PC-3 (cell line): Measurements from ENCODE around the gene ASXL2. TPM values are rescaled to one million over a fixed set of nuclear protein-coding genes. Genes with fewer than 3 reads are reported as not detected.

ENCODE experiments used
- ATAC-seq: fragments of 200-7000 bp; cut with Tn5 transposase; 2 replicates; pipeline ENCODE4 v1.9.1; 2020; ENCODE audit warnings: mild to moderate bottlenecking, moderate library complexity
- BruUV-seq: library from RNA; stranded (reverse); fragments of 400-500 nt; replicated peaks from 2 replicates; lab custom pipeline; 2021; lab: Mats Ljungman, UMichigan
- CTCF ChIA-PET: fragments of 300-600 bp; sonication (Branson Sonifier 250); formaldehyde crosslinking; loops from one replicate; lab custom pipeline; 2022; ENCODE audit warnings: antibody characterized with exemption; lab: Charles Lee
- POLR2A ChIA-PET: fragments of 300-600 bp; sonication (Branson Sonifier 250); formaldehyde crosslinking; loops from one replicate; lab custom pipeline; 2022; ENCODE audit warnings: antibody characterized with exemption; ENCODE audit not compliant: unreplicated experiment; lab: Charles Lee
- DNase-seq: peaks from one replicate; pipeline ENCODE4 v3.0.0-alpha.2; 2015
- H2AFZ ChIP-seq: fragments of 300-600 bp; sonication (generic); 2 replicates; pipeline ENCODE4 v1.6.0; 2016; ENCODE audit warnings: antibody characterized with exemption, low read length
- H3F3A ChIP-seq: fragments of 300-600 bp; sonication (generic); one replicate; pipeline ENCODE4 v1.6.0; 2017; ENCODE audit warnings: antibody characterized with exemption, low read length, control low read depth, mild to moderate bottlenecking; ENCODE audit not compliant: unreplicated experiment
- H3K27ac ChIP-seq: fragments of 300-600 bp; sonication (generic); 2 replicates; pipeline ENCODE4 v1.5.1; 2016; ENCODE audit warnings: mild to moderate bottlenecking, low read length
- H3K27me3 ChIP-seq: fragments of 300-600 bp; sonication (generic); 2 replicates; pipeline ENCODE4 v1.6.1; 2016; ENCODE audit warnings: low read length, mixed read lengths
- H3K36me3 ChIP-seq: fragments of 300-600 bp; sonication (generic); 2 replicates; pipeline ENCODE4 v1.6.1; 2016; ENCODE audit warnings: low read depth, mixed run types, low read length, mixed read lengths
- H3K4me1 ChIP-seq: fragments of 300-600 bp; sonication (generic); 2 replicates; pipeline ENCODE4 v1.5.1; 2016; ENCODE audit warnings: low read length; ENCODE audit not compliant: insufficient read depth
- H3K4me2 ChIP-seq: fragments of 300-600 bp; sonication (generic); 2 replicates; pipeline ENCODE4 v1.6.0; 2016; ENCODE audit warnings: low read length
- H3K4me3 ChIP-seq: fragments of 300-600 bp; sonication (generic); 2 replicates; pipeline ENCODE4 v1.5.1; 2016; ENCODE audit warnings: mild to moderate bottlenecking, low read length, mixed read lengths
- H3K79me2 ChIP-seq: fragments of 300-600 bp; sonication (generic); 2 replicates; pipeline ENCODE4 v1.6.1; 2017; ENCODE audit warnings: low read length, mixed read lengths
- H3K9ac ChIP-seq: fragments of 300-600 bp; sonication (generic); 2 replicates; pipeline ENCODE4 v1.6.0; 2016; ENCODE audit warnings: mild to moderate bottlenecking, low read length
- H3K9me2 ChIP-seq: fragments of 300-600 bp; sonication (generic); replicated peaks from 2 replicates; pipeline ENCODE4 v1.6.1; 2016; ENCODE audit warnings: mixed run types, low read length, mixed read lengths
- H3K9me3 ChIP-seq: fragments of 300-600 bp; sonication (generic); 2 replicates; pipeline ENCODE4 v1.6.1; 2016; ENCODE audit warnings: low read length, mixed read lengths
- H4K20me1 ChIP-seq: fragments of 300-600 bp; sonication (generic); 2 replicates; pipeline ENCODE4 v1.6.1; 2016; ENCODE audit warnings: low read length, mixed read lengths
- EZH2 ChIP-seq: fragments of 300-600 bp; sonication (generic); IDR thresholded peaks from one replicate; pipeline ENCODE4 v1.6.1; 2017; ENCODE audit warnings: antibody characterized with exemption, mild to moderate bottlenecking, low read length; ENCODE audit not compliant: unreplicated experiment
- EZH2phosphoT487 ChIP-seq: fragments of 300-600 bp; sonication (generic); IDR thresholded peaks from 2 replicates; pipeline ENCODE4 v1.6.1; 2018; ENCODE audit warnings: mild to moderate bottlenecking, antibody characterized with exemption, low read length, borderline replicate concordance
- intact Hi-C: fragments of 100-400 bp; cut with micrococcal nuclease; formaldehyde crosslinking; loops from 2 replicates; pipeline ENCODE4 v1.9.0; 2023
- total RNA-seq: library from RNA; depleted of rRNA; stranded (reverse); fragments of >200 nt; gene quantifications from 2 replicates; pipeline ENCODE4 v1.2.3, GENCODE V29; 2014
- TF ChIP-seq, protein P1 (sequence below): fragments of 300-600 bp; sonication (generic); conservative IDR thresholded peaks from 2 replicates; pipeline ENCODE4 v1.5.1; 2017; ENCODE audit warnings: antibody characterized with exemption, low read depth, mild to moderate bottlenecking, low read length

Gene ASXL2
- total RNA-seq, 1 experiment from 2014 or later, result 11.5 TPM

DNA sequence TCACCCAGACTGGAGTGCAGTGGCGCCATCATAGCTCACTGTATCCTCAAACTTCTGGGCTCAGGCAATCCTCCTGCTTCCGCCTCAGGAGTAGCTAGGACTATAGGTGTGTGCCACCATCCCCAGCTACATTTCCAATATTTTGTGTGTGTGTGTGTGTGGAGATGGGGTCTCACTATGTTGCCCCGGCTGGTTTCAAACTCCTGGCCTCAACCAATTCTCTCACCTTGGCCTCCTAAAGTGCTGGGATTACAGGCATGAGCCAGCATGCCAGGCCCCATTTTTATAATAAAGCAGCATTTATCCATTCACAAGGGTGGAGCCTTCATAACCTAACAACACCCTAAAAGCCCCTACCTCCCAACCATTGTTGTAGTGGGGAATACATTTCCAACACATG is 152.4 kb downstream of the ASXL2 start:
- no peak overlapping the region for H2AFZ ChIP-seq
- H3K9me3 ChIP-seq, result no peaks in the 10 kb centered on the region
- DNase-seq (no peak), ATAC-seq (no peak)
- H3K9ac ChIP-seq, result no peak overlapping the region
- TF ChIP-seq EZH2, result no peak
- TF ChIP-seq, protein P1, sequence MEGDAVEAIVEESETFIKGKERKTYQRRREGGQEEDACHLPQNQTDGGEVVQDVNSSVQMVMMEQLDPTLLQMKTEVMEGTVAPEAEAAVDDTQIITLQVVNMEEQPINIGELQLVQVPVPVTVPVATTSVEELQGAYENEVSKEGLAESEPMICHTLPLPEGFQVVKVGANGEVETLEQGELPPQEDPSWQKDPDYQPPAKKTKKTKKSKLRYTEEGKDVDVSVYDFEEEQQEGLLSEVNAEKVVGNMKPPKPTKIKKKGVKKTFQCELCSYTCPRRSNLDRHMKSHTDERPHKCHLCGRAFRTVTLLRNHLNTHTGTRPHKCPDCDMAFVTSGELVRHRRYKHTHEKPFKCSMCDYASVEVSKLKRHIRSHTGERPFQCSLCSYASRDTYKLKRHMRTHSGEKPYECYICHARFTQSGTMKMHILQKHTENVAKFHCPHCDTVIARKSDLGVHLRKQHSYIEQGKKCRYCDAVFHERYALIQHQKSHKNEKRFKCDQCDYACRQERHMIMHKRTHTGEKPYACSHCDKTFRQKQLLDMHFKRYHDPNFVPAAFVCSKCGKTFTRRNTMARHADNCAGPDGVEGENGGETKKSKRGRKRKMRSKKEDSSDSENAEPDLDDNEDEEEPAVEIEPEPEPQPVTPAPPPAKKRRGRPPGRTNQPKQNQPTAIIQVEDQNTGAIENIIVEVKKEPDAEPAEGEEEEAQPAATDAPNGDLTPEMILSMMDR, result no peak
- no peak for TF ChIP-seq EZH2phosphoT487
- intact Hi-C loops, result no loop called here
- H3K79me2 ChIP-seq, result no peaks in the 10 kb centered on the region
- H3K27me3 ChIP-seq, result no peaks in the 10 kb centered on the region
- no peaks in the 10 kb centered on the region for H3K4me1 ChIP-seq
- ChIA-PET CTCF (no interaction called here), POLR2A (no interaction called here)
- no peak overlapping the region for H3K4me2 ChIP-seq
- no peaks in the 10 kb centered on the region for H4K20me1 ChIP-seq
- no TSS peak for BruUV-seq
- no peaks in the 10 kb centered on the region for H3K36me3 ChIP-seq
- no peaks in the 10 kb centered on the region for H3K9me2 ChIP-seq
- H3K27ac ChIP-seq, result no peak overlapping the region
- H3K4me3 ChIP-seq, result no peak overlapping the region
- H3F3A ChIP-seq, result no peaks in the 10 kb centered on the region

DNA sequence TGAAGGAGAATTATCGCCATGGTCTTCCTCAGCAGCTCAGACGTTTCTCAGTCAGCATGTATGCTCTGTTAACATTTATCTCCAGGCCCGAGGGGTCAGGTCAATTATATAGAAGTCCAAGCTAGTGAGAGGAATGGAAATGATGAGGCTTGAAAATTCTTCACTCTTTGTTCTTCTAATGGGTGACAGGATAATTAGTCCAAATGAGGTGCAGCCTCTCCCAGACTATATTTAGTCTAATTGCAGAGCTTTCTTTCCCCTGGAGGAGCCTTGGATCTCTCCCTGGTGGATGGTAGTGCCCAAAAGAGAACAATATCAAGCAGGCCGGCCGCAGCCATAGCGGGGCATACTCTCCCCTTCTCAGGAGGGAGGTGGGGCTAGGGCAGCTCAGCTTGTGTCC is 153.5 kb downstream of the ASXL2 start:
- H2AFZ ChIP-seq, result no peak overlapping the region
- no peak overlapping the region for H3K4me3 ChIP-seq
- H3K4me2 ChIP-seq, result no peak overlapping the region
- H3K79me2 ChIP-seq, result no peaks in the 10 kb centered on the region
- H3K27me3 ChIP-seq, result no peaks in the 10 kb centered on the region
- DNase-seq, result no peak
- no peaks in the 10 kb centered on the region for H3F3A ChIP-seq
- H3K36me3 ChIP-seq, result no peaks in the 10 kb centered on the region
- TF ChIP-seq EZH2phosphoT487 (no peak), EZH2 (no peak)
- TF ChIP-seq, protein P1, result no peak
- no TSS peak for BruUV-seq
- H3K4me1 ChIP-seq, result no peaks in the 10 kb centered on the region; the same call in 1 of the 2 replicates
- H3K9ac ChIP-seq, result no peak overlapping the region
- intact Hi-C loops, result no loop called here
- no peak for ATAC-seq
- H3K9me2 ChIP-seq, result no peaks in the 10 kb centered on the region
- no peaks in the 10 kb centered on the region for H4K20me1 ChIP-seq
- no peaks in the 10 kb centered on the region for H3K9me3 ChIP-seq
- POLR2A ChIA-PET, result no interaction called here
- CTCF ChIA-PET, result no interaction called here
- no peak overlapping the region for H3K27ac ChIP-seq

- BruUV-seq, result no TSS peak
- Histone ChIP-seq H4K20me1 (no peaks in the 10 kb centered on the region), H3K27ac (no peak overlapping the region), H3K9me3 (no peaks in the 10 kb centered on the region), H3K36me3 (no peaks in the 10 kb centered on the region), H2AFZ (no peak overlapping the region), H3K9ac (no peak overlapping the region), H3F3A (no peaks in the 10 kb centered on the region), H3K27me3 (no peaks in the 10 kb centered on the region), H3K4me1 (no peaks in the 10 kb centered on the region; the same call in 1 of the 2 replicates), H3K9me2 (no peaks in the 10 kb centered on the region), H3K4me2 (no peak overlapping the region), H3K79me2 (no peaks in the 10 kb centered on the region), H3K4me3 (no peak overlapping the region)
- intact Hi-C loops, result no loop called here
- DNase-seq, result no peak
- TF ChIP-seq, protein P1, result no peak
- TF ChIP-seq EZH2, result no peak
- no peak for TF ChIP-seq EZH2phosphoT487
- ChIA-PET POLR2A (no interaction called here), CTCF (no interaction called here)
- no peak for ATAC-seq
Measured at GRCh38 chr2:25722224-25722623, 156.1 kb downstream of the ASXL2 start.
